CD14-positive monocyte (primary cell): ENCODE data around the gene DYSF. TPM values are rescaled to one million over a fixed set of nuclear protein-coding genes. Genes with fewer than 3 reads are reported as not detected.
A peak's percentile ranks its signal among the peaks of the same experiment; 100 is the strongest.

Source experiments
- DNase-seq, 3 donors: peaks; one replicate each; pipeline ENCODE4 v3.0.0-alpha.2; 2011 to 2022
- H2AFZ ChIP-seq: 2 replicates; pipeline ENCODE4 v1.6.0; 2012; ENCODE audit warnings: mild to moderate bottlenecking, low read depth, low read length, inconsistent platforms; ENCODE audit not compliant: insufficient read depth, poor library complexity, severe bottlenecking
- H3K27ac ChIP-seq, 2 donors: 1 replicate in 1 of 2; 2 replicates in 1 of 2; pipeline ENCODE4 v1.5.1; 2012 to 2013; ENCODE audit warnings: low read length in 2 of 2, control low read depth in 1 of 2, inconsistent platforms in 1 of 2, low read depth in 1 of 2, mild to moderate bottlenecking in 1 of 2
- H3K27me3 ChIP-seq, 2 donors: one replicate each; pipeline versions ENCODE4 v1.6.0 to v1.6.1; 2011 to 2013; ENCODE audit warnings: low read length in 2 of 2; ENCODE audit not compliant: control insufficient read depth in 2 of 2, insufficient read depth in 2 of 2
- H3K36me3 ChIP-seq, 2 donors: replicated peaks in 1 of 2; 1 replicate in 1 of 2; 2 replicates in 1 of 2; pipeline versions ENCODE4 v1.5.1 to v1.6.1; 2012 to 2013; ENCODE audit warnings: low read length in 2 of 2, control low read depth in 1 of 2, inconsistent platforms in 1 of 2, mild to moderate bottlenecking in 1 of 2; ENCODE audit not compliant: insufficient read depth in 2 of 2, control insufficient read depth in 1 of 2
- H3K4me1 ChIP-seq, 2 donors: 1 replicate in 1 of 2; 2 replicates in 1 of 2; pipeline versions ENCODE4 v1.5.1 to v1.6.1; 2012 to 2013; ENCODE audit warnings: low read length in 2 of 2, control low read depth in 1 of 2, inconsistent platforms in 1 of 2, mild to moderate bottlenecking in 1 of 2, moderate library complexity in 1 of 2; ENCODE audit not compliant: insufficient read depth in 2 of 2, control insufficient read depth in 1 of 2
- H3K4me2 ChIP-seq: replicated peaks from 2 replicates; pipeline ENCODE3; 2012; ENCODE audit warnings: low read length, moderate library complexity, mild to moderate bottlenecking; ENCODE audit not compliant: poor library complexity, severe bottlenecking; ENCODE audit errors: extremely low read depth
- H3K4me3 ChIP-seq, 3 experiments: fragments of 200-600 bp in 1 of 3; sonication (generic) in 1 of 3; replicated peaks in 1 of 3; 1 replicate in 2 of 3; 2 replicates in 1 of 3; pipeline ENCODE4 v1.5.1; 2011 to 2013; ENCODE audit warnings: low read length in 3 of 3, mild to moderate bottlenecking in 3 of 3, control low read depth in 2 of 3, low read depth in 2 of 3, inconsistent platforms in 1 of 3, moderate library complexity in 1 of 3
- H3K79me2 ChIP-seq: 2 replicates; pipeline ENCODE4 v1.6.0; 2012; ENCODE audit warnings: mild to moderate bottlenecking, control low read depth, inconsistent platforms, low read length, moderate library complexity; ENCODE audit not compliant: insufficient read depth
- H3K9ac ChIP-seq: 2 replicates; pipeline ENCODE4 v1.6.0; 2017; ENCODE audit warnings: low read length, mild to moderate bottlenecking; ENCODE audit not compliant: insufficient read depth, poor library complexity, severe bottlenecking
- H3K9me3 ChIP-seq, 2 donors: replicated peaks in 1 of 2; 1 replicate in 1 of 2; 2 replicates in 1 of 2; pipeline versions ENCODE4 v1.5.1 to v1.6.1; 2012 to 2013; ENCODE audit warnings: low read length in 2 of 2, control low read depth in 1 of 2; ENCODE audit not compliant: control insufficient read depth in 1 of 2, insufficient read depth in 1 of 2
- H4K20me1 ChIP-seq: 2 replicates; pipeline ENCODE4 v1.6.0; 2012; ENCODE audit warnings: mild to moderate bottlenecking, low read length, control low read depth, moderate library complexity; ENCODE audit not compliant: insufficient read depth
- H3K27ac Mint-ChIP-seq, 7 donors: one replicate each; pipeline ENCODE4 v1.8.0; 2020; ENCODE audit warnings: mild to moderate bottlenecking in 7 of 7, mixed read lengths in 7 of 7, moderate library complexity in 6 of 7, inconsistent platforms in 2 of 7
- H3K27me3 Mint-ChIP-seq, 3 donors: one replicate each; pipeline ENCODE4 v1.8.0; 2021 to 2022; ENCODE audit warnings: low read depth in 3 of 3, mild to moderate bottlenecking in 3 of 3, mixed read lengths in 3 of 3, moderate library complexity in 3 of 3, inconsistent platforms in 1 of 3
- H3K36me3 Mint-ChIP-seq, 2 donors: one replicate each; pipeline ENCODE4 v1.8.0; 2020; ENCODE audit warnings: mixed read lengths in 2 of 2, inconsistent platforms in 1 of 2, mild to moderate bottlenecking in 1 of 2
- H3K4me1 Mint-ChIP-seq: one replicate; pipeline ENCODE4 v1.8.0; 2020; ENCODE audit warnings: mild to moderate bottlenecking, mixed read lengths
- H3K4me3 Mint-ChIP-seq, 2 donors: one replicate each; pipeline ENCODE4 v1.8.0; 2020; ENCODE audit warnings: mild to moderate bottlenecking in 2 of 2, mixed read lengths in 2 of 2, moderate library complexity in 1 of 2
- H3K9me3 Mint-ChIP-seq, 7 donors: one replicate each; pipeline ENCODE4 v1.8.0; 2020 to 2022; ENCODE audit warnings: mixed read lengths in 7 of 7, mild to moderate bottlenecking in 6 of 7, moderate library complexity in 6 of 7, inconsistent platforms in 2 of 7
- CTCF ChIP-seq: fragments of 200-600 bp; IDR thresholded peaks from one replicate; pipeline ENCODE4 v1.8.0; 2022; ENCODE audit warnings: antibody characterized with exemption, mild to moderate bottlenecking
- WGBS: methylation state at CpG from one replicate; pipeline ENCODE4 v1.1.5; 2013; ENCODE audit warnings: missing lambda C conversion rate; ENCODE audit not compliant: insufficient coverage; 5-methylcytosine and 5-hydroxymethylcytosine counted together
- intact Hi-C, 2 donors: fragments of 100-400 bp; cut with micrococcal nuclease; formaldehyde crosslinking; loops; one replicate each; pipeline versions ENCODE4 v1.15.0 to v1.15.1; 2023
- polyA plus RNA-seq, 3 donors: library from polyadenylated mRNA; depleted of rRNA in 1 of 3; unstranded in 2 of 3; stranded (reverse) in 1 of 3; fragments of 300-500 nt in 2 of 3; fragments of >200 nt in 1 of 3; fragmentation: Illumina TruSeq in 2 of 3; gene quantifications; 1 replicate in 2 of 3; 2 replicates in 1 of 3; pipeline ENCODE4 v1.2.3, GENCODE V29; 2012 to 2021

Gene DYSF
- polyA plus RNA-seq, 3 donors: 16.1 to 72.5 (median 31.2) TPM

GRCh38 chr2:71606244-71606643 is 152.9 kb downstream of the DYSF start:
- Histone ChIP-seq H3K27ac (no peak overlapping the region), H3K9ac (no peak overlapping the region), H3K27me3 (no peaks in the 10 kb centered on the region), H3K4me3 (no peak overlapping the region), H3K9me3 (no peaks in the 10 kb centered on the region), H3K79me2 (no peaks in the 10 kb centered on the region), H4K20me1 (peaks cover 79% of the 10 kb centered on the region), H3K4me1 (peaks cover 0 to 4% of the 10 kb centered on the region in 2 donors), H2AFZ (no peak overlapping the region), H3K4me2 (no peak overlapping the region), H3K36me3 (peaks cover 33 to 100% of the 10 kb centered on the region in 2 donors)
- no peak for DNase-seq
- peak overlapping the region in 1 of 7 donors; percentile 14 for H3K27ac Mint-ChIP-seq
- H3K36me3 Mint-ChIP-seq: peaks cover 84 to 87% of the 10 kb centered on the region in 2 donors
- intact Hi-C loops: no loop called here
- no peaks in the 10 kb centered on the region for H3K9me3 Mint-ChIP-seq
- H3K27me3 Mint-ChIP-seq: peaks cover 3% of the 10 kb centered on the region in 3 donors
- no peak for TF ChIP-seq CTCF
- WGBS: 59% methylated on average over 2 of the region's 3 CpGs
- H3K4me3 Mint-ChIP-seq: no peak overlapping the region
- peaks cover 17% of the 10 kb centered on the region for H3K4me1 Mint-ChIP-seq

GRCh38 chr2:71607151-71607889 is 154.0 kb downstream of the DYSF start:
- no peaks in the 10 kb centered on the region for H3K27me3 ChIP-seq
- no peak overlapping the region for H3K9ac ChIP-seq
- no peak for TF ChIP-seq CTCF
- H3K36me3 ChIP-seq: peaks cover 34 to 100% of the 10 kb centered on the region in 2 donors
- H3K4me2 ChIP-seq: no peak overlapping the region
- no peaks in the 10 kb centered on the region for H3K9me3 ChIP-seq
- Mint-ChIP-seq H3K9me3 (no peaks in the 10 kb centered on the region), H3K27ac (peak overlapping the region in 2 of 7 donors; percentile 33 to 42), H3K4me1 (peaks cover 12% of the 10 kb centered on the region), H3K4me3 (no peak overlapping the region), H3K27me3 (peaks cover 1 to 3% (median 3%) of the 10 kb centered on the region in 3 donors), H3K36me3 (peaks cover 84 to 87% of the 10 kb centered on the region in 2 donors)
- no peak for DNase-seq
- 98% methylated on average over 6 of the region's 7 CpGs for WGBS
- H2AFZ ChIP-seq: no peak overlapping the region
- H3K4me3 ChIP-seq: no peak overlapping the region
- H4K20me1 ChIP-seq: peaks cover 85% of the 10 kb centered on the region
- peaks cover 0 to 4% of the 10 kb centered on the region in 2 donors for H3K4me1 ChIP-seq
- H3K79me2 ChIP-seq: no peaks in the 10 kb centered on the region
- intact Hi-C loops: no loop called here
- no peak overlapping the region for H3K27ac ChIP-seq
